Activated naive CD8-positive, alpha-beta T cell treated with anti-CD3 and anti-CD28 coated beads for 36 hours (primary cell): ENCODE results near the gene PSMB4. TPM values are rescaled to one million over a fixed set of nuclear protein-coding genes. Genes with fewer than 3 reads are reported as not detected.

Experiments
- total RNA-seq, 2 experiments: library from RNA; stranded (reverse); gene quantifications; one replicate each; pipeline ENCODE4 v1.2.3, GENCODE V29; 2021

PSMB4 gene
- total RNA-seq, 2 experiments from 2014 or later = 413 to 425 TPM

Other genes starting within 250 kb of the PSMB4 start
- gene TNFAIP8L2, start 242.9 kb upstream of the PSMB4 start, total RNA-seq = 10 to 100 TPM; 22.2 to 22.3 TPM
- 1 to 10 TPM; 3.5 TPM for gene LYSMD1, start 233.7 kb upstream of the PSMB4 start, total RNA-seq
- 10 to 100 TPM; 80.9 to 81.9 TPM for gene SCNM1, start 233.4 kb upstream of the PSMB4 start, total RNA-seq
- 1 to 10 TPM; 2.3 to 2.5 TPM for gene TMOD4, start 223.6 kb upstream of the PSMB4 start, total RNA-seq
- gene VPS72, start 209.4 kb upstream of the PSMB4 start, total RNA-seq = 10 to 100 TPM; 66.4 to 79.1 TPM
- 10 to 100 TPM; 70.0 to 72.3 TPM for gene PIP5K1A, start 201.0 kb upstream of the PSMB4 start, total RNA-seq
- 100 to 1,000 TPM; 217 to 249 TPM for gene PSMD4, start 144.8 kb upstream of the PSMB4 start, total RNA-seq
- gene ZNF687, start 117.3 kb upstream of the PSMB4 start, total RNA-seq = 10 to 100 TPM; 27.0 to 29.9 TPM
- 10 to 100 TPM; 46.4 to 49.4 TPM for gene PI4KB, start 72.2 kb upstream of the PSMB4 start, total RNA-seq
- gene RFX5, start 52.3 kb upstream of the PSMB4 start, total RNA-seq = 10 to 100 TPM; 55.2 to 58.6 TPM
- not detected for gene SELENBP1, start 26.9 kb upstream of the PSMB4 start, total RNA-seq
- gene POGZ, start 59.9 kb downstream of the PSMB4 start, total RNA-seq = 10 to 100 TPM; 52.1 to 63.1 TPM
- gene CGN, start 111.8 kb downstream of the PSMB4 start, total RNA-seq = 1 to 10 TPM; 1.3 to 2.0 TPM
- 1 to 10 TPM; 2.3 to 2.9 TPM for gene TUFT1, start 140.7 kb downstream of the PSMB4 start, total RNA-seq
- 10 to 100 TPM; 25.2 to 27.7 TPM for gene SNX27, start 212.5 kb downstream of the PSMB4 start, total RNA-seq